GM12878 (cell line): ENCODE data around the gene TTC39A. TPM values are rescaled to one million over a fixed set of nuclear protein-coding genes. Genes with fewer than 3 reads are reported as not detected.

Experiments
- ATAC-seq: fragments of 200-7000 bp; cut with Tn5 transposase; 3 replicates; pipeline ENCODE4 v1.9.1; 2020; ENCODE audit warnings: mild to moderate bottlenecking, moderate library complexity
- BruUV-seq: library from RNA; stranded (reverse); fragments of 400-500 nt; replicated peaks from 2 replicates; lab custom pipeline; 2021; lab: Mats Ljungman, UMichigan
- CTCF ChIA-PET: fragments of 300-600 bp; sonication (Branson Sonifier 250); formaldehyde crosslinking; extraction: SDS; loops from one replicate; lab custom pipeline; 2021; ENCODE audit warnings: inconsistent platforms; lab: Yijun Ruan, JAX
- POLR2A ChIA-PET: fragments of 350-600 bp; formaldehyde crosslinking; extraction: SDS; loops from one replicate; lab custom pipeline; 2021; ENCODE audit warnings: inconsistent platforms; lab: Charles Lee
- RAD21 ChIA-PET: fragments of 300-600 bp; sonication (Branson Sonifier 250); formaldehyde crosslinking; loops from one replicate; lab custom pipeline; 2023; ENCODE audit warnings: antibody characterized with exemption; ENCODE audit not compliant: unreplicated experiment; lab: Charles Lee
- SMC1A ChIA-PET: fragments of 300-600 bp; sonication (Branson Sonifier 250); formaldehyde crosslinking; loops from one replicate; lab custom pipeline; 2023; ENCODE audit not compliant: unreplicated experiment, uncharacterized antibody; lab: Charles Lee
- DNase-seq: peaks from one replicate; pipeline ENCODE4 v3.0.0-alpha.2; 2011; ENCODE audit warnings: low read depth, low spot score
- FAIRE-seq: peaks from 3 replicates; lab custom pipeline; 2011; peaks lifted over from hg19 to GRCh38; lab: Jason Lieb, UNC
- H2AFZ ChIP-seq: 2 replicates; pipeline ENCODE4 v1.6.0; 2011; ENCODE audit warnings: low read depth, low read length, control low read depth; ENCODE audit not compliant: control insufficient read depth
- H3K27ac ChIP-seq: 2 replicates; pipeline ENCODE4 v1.5.1; 2011; ENCODE audit warnings: control low read depth; ENCODE audit not compliant: control insufficient read depth, insufficient read depth
- H3K27me3 ChIP-seq, 2 experiments: replicated peaks in 1 of 2; 2 replicates each; pipeline versions ENCODE4 v1.6.0 to v1.6.1; 2011; ENCODE audit warnings: low read length in 1 of 2; ENCODE audit not compliant: control insufficient read depth in 2 of 2, insufficient read depth in 2 of 2
- H3K36me3 ChIP-seq, 2 experiments: 2 replicates each; pipeline ENCODE4 v1.5.1; 2011; ENCODE audit warnings: low read length in 1 of 2; ENCODE audit not compliant: control insufficient read depth in 2 of 2, insufficient read depth in 2 of 2
- H3K4me1 ChIP-seq: 2 replicates; pipeline ENCODE4 v1.6.1; 2011; ENCODE audit warnings: mild to moderate bottlenecking, low read length, moderate library complexity, mixed read lengths; ENCODE audit not compliant: control insufficient read depth, insufficient read depth
- H3K4me2 ChIP-seq: 2 replicates; pipeline ENCODE4 v1.6.0; 2011; ENCODE audit warnings: control low read depth; ENCODE audit not compliant: control insufficient read depth, insufficient read depth
- H3K4me3 ChIP-seq: fragments of 200-600 bp; sonication (generic); 2 replicates; pipeline ENCODE4 v1.5.1; 2016
- H3K79me2 ChIP-seq: 2 replicates; pipeline ENCODE4 v1.6.0; 2011; ENCODE audit warnings: low read length; ENCODE audit not compliant: control insufficient read depth, insufficient read depth
- H3K9ac ChIP-seq: 2 replicates; pipeline ENCODE4 v1.8.0; 2011; ENCODE audit warnings: low read length, control low read depth, mixed read lengths; ENCODE audit not compliant: control insufficient read depth, insufficient read depth
- H3K9me3 ChIP-seq: replicated peaks from 3 replicates; pipeline ENCODE4 v1.5.1; 2011; ENCODE audit warnings: mild to moderate bottlenecking, low read length; ENCODE audit not compliant: control insufficient read depth, insufficient read depth
- H4K20me1 ChIP-seq: 2 replicates; pipeline ENCODE4 v1.6.0; 2011; ENCODE audit not compliant: control insufficient read depth, insufficient read depth
- BMI1 ChIP-seq: fragments of 450-650 bp; IDR thresholded peaks from 2 replicates; pipeline ENCODE4 v1.6.1; 2016; ENCODE audit warnings: mild to moderate bottlenecking, moderate library complexity, borderline replicate concordance
- CTCF ChIP-seq, 3 experiments: IDR thresholded peaks in 2 of 3; conservative IDR thresholded peaks in 1 of 3; 2 replicates each; pipeline ENCODE4 v1.5.1; 2011; ENCODE audit warnings: low read depth in 3 of 3, low read length in 3 of 3, mild to moderate bottlenecking in 3 of 3, control low read depth in 2 of 3, moderate library complexity in 2 of 3, inconsistent platforms in 1 of 3, mixed read lengths in 1 of 3; ENCODE audit not compliant: control insufficient read depth in 2 of 3, insufficient read depth in 1 of 3; ENCODE audit errors: extremely low read depth in 1 of 3
- IKZF2 ChIP-seq, 2 experiments: fragments of 450-650 bp; IDR thresholded peaks; 2 replicates each; pipeline ENCODE4 v1.6.1; 2017; ENCODE audit warnings: mild to moderate bottlenecking in 2 of 2, moderate library complexity in 2 of 2
- NFIC ChIP-seq: IDR thresholded peaks from 2 replicates; pipeline ENCODE4 v1.6.1; 2012; ENCODE audit warnings: low read depth, mild to moderate bottlenecking, inconsistent platforms, low read length, moderate library complexity
- NRF1 ChIP-seq: conservative IDR thresholded peaks from 2 replicates; pipeline ENCODE4 v1.6.1; 2011; ENCODE audit warnings: mild to moderate bottlenecking, low read depth, low read length, improper control_type of control experiment
- SRF ChIP-seq, 2 experiments: IDR thresholded peaks; 2 replicates each; pipeline ENCODE4 v1.6.1; 2011; ENCODE audit warnings: low read depth in 2 of 2, low read length in 2 of 2, mild to moderate bottlenecking in 1 of 2, moderate library complexity in 1 of 2
- USF1 ChIP-seq: IDR thresholded peaks from 2 replicates; pipeline ENCODE4 v1.6.1; 2011; ENCODE audit warnings: borderline replicate concordance, low read depth, mild to moderate bottlenecking, moderate library complexity, mixed read lengths, low read length; ENCODE audit not compliant: insufficient read depth; ENCODE audit errors: extremely low read length
- WGBS: methylation state at CpG from one replicate; pipeline ENCODE4 v1.1.6; 2016; ENCODE audit warnings: low lambda C conversion rate; ENCODE audit not compliant: insufficient replicate concordance, insufficient coverage; ENCODE audit errors: missing lambda C conversion rate; 5-methylcytosine and 5-hydroxymethylcytosine counted together
- in situ Hi-C: fragments of 300-500 bp; cut with MboI; formaldehyde crosslinking; loops from 9 replicates; pipeline ENCODE4 v1.14.3; 2018; ENCODE audit warnings: mixed read lengths
- intact Hi-C: fragments of 100-400 bp; cut with micrococcal nuclease; formaldehyde crosslinking; loops from one replicate; pipeline ENCODE4 v1.14.2; 2022; ENCODE audit not compliant: unreplicated experiment
- polyA plus RNA-seq, 11 experiments: library from polyadenylated mRNA; depleted of rRNA in 4 of 11; unstranded in 6 of 11; stranded (reverse) in 5 of 11; fragments of >200 nt; fragmentation: Nextera tagmentation in 4 of 11; fragmentation: Illumina TruSeq in 1 of 11; extraction: Ambion mirVana in 4 of 11; extraction: Trizol in 1 of 11; gene quantifications; 1 replicate in 1 of 11; 2 replicates in 10 of 11; pipeline versions ENCODE4 v1.2.1 to v1.2.3, GENCODE V29; 2011 to 2016; ENCODE audit warnings: inconsistent platforms in 2 of 11, missing spikeins in 2 of 11, low read depth in 1 of 11
- total RNA-seq, 4 experiments: library from RNA; depleted of rRNA in 3 of 4; stranded (reverse); fragments of >200 nt in 3 of 4; fragmentation: Illumina TruSeq in 1 of 4; extraction: Trizol in 1 of 4; gene quantifications; 2 replicates each; pipeline versions ENCODE4 v1.2.1 to v1.2.3, GENCODE V29; 2013 to 2021

TTC39A gene
- total and polyA plus RNA-seq, 10 of the 15 experiments (the other 5 are each of a cell fraction or from before 2014, with no cell fraction given) = 0.18 to 3.0 (median 1.2) TPM

GRCh38 chr1:51309291-51309690 lies 21.1 kb downstream of the TTC39A start (continued):
- TF ChIP-seq USF1 = no peak

- TF ChIP-seq IKZF2 (IDR thresholded peaks at IDR 0.05) (no peak), BMI1 (no peak)
- H3K27ac ChIP-seq = no peak overlapping the region
- no peaks in the 10 kb centered on the region for H3K36me3 ChIP-seq
- H4K20me1 ChIP-seq = no peaks in the 10 kb centered on the region
- ChIA-PET CTCF (interaction anchor here (1.6 kb wide), 1 partner anchor 11 kb away, joined by 3 read pairs; no protein-coding TSS in a partner anchor), SMC1A (interaction anchor here (0.7 kb wide), 1 partner anchor 10 kb away, joined by 3 read pairs; no protein-coding TSS in a partner anchor), POLR2A (interaction anchor here (0.6 kb wide), 1 partner anchor 1078 kb away, joined by 4 read pairs; no protein-coding TSS in a partner anchor), RAD21 (no interaction called here)
- no peaks in the 10 kb centered on the region for H3K9me3 ChIP-seq
- no peaks in the 10 kb centered on the region for H3K79me2 ChIP-seq
- in situ Hi-C loops (no loop called here), intact Hi-C loops (no loop called here)
- no peak overlapping the region for H3K9ac ChIP-seq
- no peak overlapping the region for H3K4me2 ChIP-seq
- DNase-seq = no peak
- no peak for ATAC-seq
- no TSS peak for BruUV-seq
- FAIRE-seq = no peak
- H3K4me3 ChIP-seq = no peak overlapping the region
- WGBS = 80% methylated on average over 6 of the region's 6 CpGs
- H2AFZ ChIP-seq = no peak overlapping the region
- no peaks in the 10 kb centered on the region for H3K27me3 ChIP-seq
- H3K4me1 ChIP-seq = peaks cover 12% of the 10 kb centered on the region
Measured at GRCh38 chr1:51308636-51309035, 21.7 kb downstream of the TTC39A start.

- BruUV-seq = no TSS peak
- WGBS = 70% methylated on average over 5 of the region's 5 CpGs
- intact Hi-C loops = no loop called here
- RAD21 ChIA-PET = interaction anchor here (1.0 kb wide), 1 partner anchor 228 kb away, joined by 3 read pairs; no protein-coding TSS in a partner anchor
- Histone ChIP-seq H3K4me1 (peaks cover 29% of the 10 kb centered on the region), H2AFZ (no peak overlapping the region), H3K36me3 (no peaks in the 10 kb centered on the region), H3K9me3 (no peaks in the 10 kb centered on the region), H4K20me1 (no peaks in the 10 kb centered on the region), H3K79me2 (no peaks in the 10 kb centered on the region), H3K27ac (no peak overlapping the region), H3K4me2 (no peak overlapping the region), H3K9ac (no peak overlapping the region), H3K4me3 (no peak overlapping the region), H3K27me3 (no peaks in the 10 kb centered on the region)
- TF ChIP-seq SRF (IDR thresholded peaks at IDR 0.05; ENCODE audit: low read depth in 2 of 2, low read length in 2 of 2) (no peak), NRF1 (no peak), CTCF (IDR thresholded peaks at IDR 0.05 in 2 of 3, conservative IDR thresholded peaks at IDR 0.05 in 1 of 3; ENCODE audit: control insufficient read depth in 2 of 3, extremely low read depth in 1 of 3, insufficient read depth in 1 of 3, low read depth in 3 of 3, low read length in 3 of 3) (no peak), NFIC (no peak)
- POLR2A ChIA-PET = no interaction called here
- SMC1A ChIA-PET = interaction anchor here (1.2 to 1.4 kb wide), 2 partner anchors 34 to 116 kb away, joined by 3 to 4 read pairs; no protein-coding TSS in a partner anchor
- no peak for FAIRE-seq
- DNase-seq = no peak
- no peak for ATAC-seq
- CTCF ChIA-PET = interaction anchor here (4.0 kb wide), 1 partner anchor 115 kb away, joined by 16 read pairs; no protein-coding TSS in a partner anchor
- in situ Hi-C loops = no loop called here
Measured at GRCh38 chr1:51306950-51307349, 23.4 kb downstream of the TTC39A start.
